HepG2 (cell line): ENCODE data around the gene AKAP6. TPM values are rescaled to one million over a fixed set of nuclear protein-coding genes. Genes with fewer than 3 reads are reported as not detected.

ENCODE experiments used
- ATAC-seq: fragments of 200-7000 bp; cut with Tn5 transposase; 3 replicates; pipeline ENCODE4 v1.9.1; 2020; ENCODE audit warnings: mild to moderate bottlenecking, moderate library complexity
- BruUV-seq: library from RNA; stranded (reverse); fragments of 400-500 nt; replicated peaks from 2 replicates; lab custom pipeline; 2021; lab: Mats Ljungman, UMichigan
- CTCF ChIA-PET: fragments of 300-600 bp; formaldehyde crosslinking; extraction: SDS; loops from one replicate; lab custom pipeline; 2021; ENCODE audit warnings: low total read pairs, inconsistent platforms, low intra/inter-chr PET ratio; lab: Yijun Ruan, JAX
- POLR2A ChIA-PET: fragments of 350-600 bp; sonication (Branson Sonifier 250); formaldehyde crosslinking; loops from one replicate; lab custom pipeline; 2020; ENCODE audit warnings: antibody characterized with exemption, inconsistent platforms; lab: Yijun Ruan, JAX
- DNase-seq: peaks from one replicate; pipeline ENCODE4 v3.0.0-alpha.2; 2015; ENCODE audit warnings: low spot score
- FAIRE-seq: peaks from 3 replicates; lab custom pipeline; 2011; peaks lifted over from hg19 to GRCh38; lab: Jason Lieb, UNC
- H2AFZ ChIP-seq: one replicate; pipeline ENCODE4 v1.6.1; 2011; ENCODE audit warnings: low read length, inconsistent platforms
- H3K27ac ChIP-seq: fragments of 300-600 bp; 3 replicates; pipeline ENCODE4 v1.8.0; 2011; ENCODE audit warnings: mixed run types, mild to moderate bottlenecking, mixed read lengths, low read length, inconsistent platforms; ENCODE audit not compliant: insufficient read depth; ENCODE audit errors: extremely low read length
- H3K27me3 ChIP-seq, 2 experiments: fragments of 200-600 bp in 1 of 2; 2 replicates in 1 of 2; 3 replicates in 1 of 2; pipeline versions ENCODE4 v1.6.0 to v1.8.0; 2011; ENCODE audit warnings: low read length in 2 of 2, mild to moderate bottlenecking in 2 of 2, moderate library complexity in 2 of 2, inconsistent platforms in 1 of 2; ENCODE audit not compliant: insufficient read depth in 2 of 2, control insufficient read depth in 1 of 2
- H3K36me3 ChIP-seq, 2 experiments: fragments of 200-600 bp in 1 of 2; replicated peaks in 1 of 2; 2 replicates in 1 of 2; 3 replicates in 1 of 2; pipeline versions ENCODE4 v1.5.1 to v1.8.0; 2011; ENCODE audit warnings: low read length in 2 of 2, inconsistent platforms in 1 of 2; ENCODE audit not compliant: insufficient read depth in 2 of 2, control insufficient read depth in 1 of 2
- H3K4me1 ChIP-seq: 2 replicates; pipeline ENCODE4 v1.5.1; 2012; ENCODE audit warnings: low read length, inconsistent platforms; ENCODE audit not compliant: insufficient read depth
- H3K4me2 ChIP-seq: 2 replicates; pipeline ENCODE4 v1.6.0; 2011; ENCODE audit warnings: low read depth, low read length, inconsistent platforms
- H3K4me3 ChIP-seq, 3 experiments: fragments of 200-600 bp in 1 of 3; sonication (generic), shearing (Covaris generic) in 1 of 3; replicated peaks in 1 of 3; 2 replicates each; pipeline ENCODE4 v1.5.1; 2011 to 2016; ENCODE audit warnings: low read length in 3 of 3, inconsistent platforms in 2 of 3, low read depth in 2 of 3, mild to moderate bottlenecking in 2 of 3, control low read depth in 1 of 3, mixed read lengths in 1 of 3; ENCODE audit not compliant: insufficient read depth in 1 of 3
- H3K79me2 ChIP-seq: one replicate; pipeline ENCODE4 v1.6.1; 2011; ENCODE audit warnings: low read length, inconsistent platforms; ENCODE audit not compliant: insufficient read depth
- H3K9ac ChIP-seq: 2 replicates; pipeline ENCODE4 v1.6.0; 2011; ENCODE audit warnings: mild to moderate bottlenecking, low read depth, low read length, inconsistent platforms; ENCODE audit not compliant: insufficient read depth
- H3K9me3 ChIP-seq: 2 replicates; pipeline ENCODE4 v1.5.1; 2012; ENCODE audit warnings: mild to moderate bottlenecking, low read length
- H4K20me1 ChIP-seq: 2 replicates; pipeline ENCODE4 v1.6.0; 2011; ENCODE audit warnings: inconsistent platforms, mild to moderate bottlenecking, low read length, moderate library complexity; ENCODE audit not compliant: insufficient read depth
- GLMP ChIP-seq: sonication (generic); formaldehyde crosslinking; IDR thresholded peaks from 2 replicates; pipeline ENCODE4 v1.9.0; 2021; ENCODE audit warnings: missing genetic modification reagents, mild to moderate bottlenecking, borderline replicate concordance
- GTF3A ChIP-seq: sonication (generic); formaldehyde crosslinking; conservative IDR thresholded peaks from 2 replicates; pipeline ENCODE4 v1.4.0; 2020; ENCODE audit warnings: mild to moderate bottlenecking, missing genetic modification reagents
- GZF1 ChIP-seq: sonication (generic); formaldehyde crosslinking; IDR thresholded peaks from 2 replicates; pipeline ENCODE4 v1.5.1; 2020; ENCODE audit warnings: mild to moderate bottlenecking, missing genetic modification reagents
- MAFF ChIP-seq: IDR thresholded peaks from 2 replicates; pipeline ENCODE4 v1.6.1; 2011; ENCODE audit warnings: low read depth, low read length, improper control_type of control experiment
- MAFK ChIP-seq, 2 experiments: IDR thresholded peaks in 1 of 2; conservative IDR thresholded peaks in 1 of 2; 2 replicates each; pipeline ENCODE4 v1.6.1; 2011; ENCODE audit warnings: improper control_type of control experiment in 2 of 2, low read length in 2 of 2
- NFE2L2 ChIP-seq: fragments of 150-350 bp; IDR thresholded peaks from 2 replicates; pipeline ENCODE4 v1.6.1; 2014; ENCODE audit warnings: low read length
- ZNF563 ChIP-seq: sonication (generic); formaldehyde crosslinking; IDR thresholded peaks from 2 replicates; pipeline ENCODE4 v1.8.0; 2022; ENCODE audit warnings: mild to moderate bottlenecking, moderate library complexity, missing genetic modification reagents
- WGBS: methylation state at CpG from one replicate; pipeline ENCODE4 v1.1.6; 2017; ENCODE audit warnings: low lambda C conversion rate; 5-methylcytosine and 5-hydroxymethylcytosine counted together
- in situ Hi-C: cut with HindIII; loops from 2 replicates; pipeline ENCODE4 v1.10.0; 2017; ENCODE audit warnings: low pct_unique_long_range_greater_than_20kb; ENCODE audit not compliant: extremely low pct_ligation_motif_present
- intact Hi-C: fragments of 100-400 bp; cut with micrococcal nuclease; formaldehyde crosslinking; loops from one replicate; pipeline ENCODE4 v1.10.0; 2022; ENCODE audit not compliant: unreplicated experiment
- polyA plus RNA-seq, 8 experiments: library from polyadenylated mRNA; depleted of rRNA in 3 of 8; stranded (reverse) in 7 of 8; unstranded in 1 of 8; fragments of >200 nt; fragmentation: Illumina TruSeq in 4 of 8; extraction: Trizol in 4 of 8; gene quantifications; 2 replicates each; pipeline versions ENCODE4 v1.2.1 to v1.2.3, GENCODE V29; 2011 to 2016; ENCODE audit warnings: low read depth in 4 of 8, missing spikeins in 1 of 8, mixed read lengths in 1 of 8; ENCODE audit not compliant: insufficient read depth in 1 of 8
- total RNA-seq, 5 experiments: library from RNA; depleted of rRNA; stranded (reverse); fragments of >200 nt; fragmentation: Illumina TruSeq; extraction: Trizol; gene quantifications; 2 replicates each; pipeline ENCODE4 v1.2.3, GENCODE V29; 2016; ENCODE audit warnings: low read depth in 1 of 5

AKAP6 gene
- total and polyA plus RNA-seq, 2 of the 13 experiments (the other 11 are each of a cell fraction or from before 2014, with no cell fraction given), result 1.4 TPM

DNA sequence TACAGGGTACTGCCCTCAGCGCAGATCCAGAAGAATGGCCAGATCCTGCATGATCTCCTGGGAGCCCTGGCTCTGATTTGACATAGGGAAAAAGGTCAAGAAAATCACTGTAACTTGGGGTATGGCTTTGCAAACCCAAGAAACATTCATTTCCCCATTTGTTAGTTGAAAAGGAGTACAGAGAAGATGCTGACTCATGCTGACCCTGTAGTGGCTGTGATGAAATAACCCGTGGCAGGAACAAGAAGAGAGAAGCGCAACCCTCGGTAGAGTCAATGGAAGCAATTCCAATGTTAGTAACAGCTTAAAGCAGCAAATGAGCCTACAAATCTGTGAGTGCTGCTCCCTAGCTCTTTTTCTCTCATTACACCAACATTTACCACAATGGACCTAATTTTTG, 328.0 kb downstream of the AKAP6 start:
- Histone ChIP-seq H3K4me3 (no peak overlapping the region), H3K36me3 (no peaks in the 10 kb centered on the region), H3K4me2 (no peak overlapping the region), H3K27me3 (no peaks in the 10 kb centered on the region), H3K4me1 (no peaks in the 10 kb centered on the region), H2AFZ (no peak overlapping the region), H3K9me3 (0 out of 2 replicates have a peak, but pooled peaks cover 7% of the 10 kb centered on the region), H3K9ac (no peak overlapping the region), H3K27ac (no peak overlapping the region), H3K79me2 (no peaks in the 10 kb centered on the region), H4K20me1 (no peaks in the 10 kb centered on the region)
- WGBS, result 25% methylated on average over 4 of the region's 4 CpGs
- FAIRE-seq (no peak), DNase-seq (peak; percentile 15), ATAC-seq (peak; percentile 60; the same call in 2 of the 3 replicates)
- in situ Hi-C loops, result no loop called here
- ChIA-PET POLR2A (no interaction called here), CTCF (no interaction called here)
- peak; percentile 61 for TF ChIP-seq MAFF
- TF ChIP-seq MAFK (conservative IDR thresholded peaks at IDR 0.05 in 1 of 2, IDR thresholded peaks at IDR 0.05 in 1 of 2; ENCODE audit: low read length in 2 of 2), result peak; percentile 70 to 76
- peak; percentile 91 for TF ChIP-seq NFE2L2
- no peak for TF ChIP-seq GZF1 (CRISPR knock-in tag)
- TF ChIP-seq GLMP (CRISPR knock-in tag), result no peak
- intact Hi-C loops, result no loop called here
- no TSS peak for BruUV-seq

GRCh38 chr14:32661216-32661615, 332.1 kb downstream of the AKAP6 start:
- Histone ChIP-seq H3K4me3 (no peak overlapping the region), H3K27me3 (no peaks in the 10 kb centered on the region), H2AFZ (no peak overlapping the region), H3K9ac (no peak overlapping the region), H3K79me2 (no peaks in the 10 kb centered on the region), H3K4me1 (no peaks in the 10 kb centered on the region), H3K9me3 (0 out of 2 replicates have a peak, but pooled peaks cover 7% of the 10 kb centered on the region), H3K36me3 (no peaks in the 10 kb centered on the region), H4K20me1 (no peaks in the 10 kb centered on the region), H3K4me2 (no peak overlapping the region), H3K27ac (no peak overlapping the region)
- in situ Hi-C loops, result no loop called here
- 17% methylated on average over 6 of the region's 6 CpGs for WGBS
- no peak for ATAC-seq
- TF ChIP-seq GTF3A (CRISPR knock-in tag) (no peak), ZNF563 (CRISPR knock-in tag) (no peak)
- DNase-seq, result no peak
- POLR2A ChIA-PET, result no interaction called here
- CTCF ChIA-PET, result no interaction called here
- intact Hi-C loops, result no loop called here
- no peak for FAIRE-seq
- BruUV-seq, result no TSS peak
